ENCODE results near the gene GAB1. TPM values are rescaled to one million over a fixed set of nuclear protein-coding genes. Genes with fewer than 3 reads are reported as not detected.

GAB1 gene
- total RNA-seq, 1 donor from 2014 or later, result 34.3 TPM

DNA sequence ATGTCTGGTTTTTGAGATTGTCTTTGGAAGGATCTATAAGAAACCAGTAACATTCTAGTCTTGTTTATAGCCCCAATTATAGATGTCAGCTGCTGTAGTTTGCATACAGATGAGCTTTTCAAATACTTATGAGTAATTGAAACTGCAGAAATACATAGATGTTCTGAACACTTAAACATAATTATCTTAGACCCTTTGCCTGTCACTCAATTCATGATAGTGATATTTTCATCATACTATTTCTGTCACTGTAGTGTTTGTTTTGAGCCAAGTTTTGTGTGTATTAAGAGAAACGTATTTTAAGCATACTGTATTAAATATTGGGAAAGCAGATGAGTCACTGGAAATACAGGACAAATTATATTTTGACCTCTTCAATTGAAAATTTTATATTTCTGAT is 107.1 kb downstream of the GAB1 start:
- H3K4me1 Mint-ChIP-seq (ENCODE audit: low read depth), result peaks cover 4% of the 10 kb centered on the region
- peaks cover 5% of the 10 kb centered on the region for H3K9me3 Mint-ChIP-seq (ENCODE audit: low read depth)
- TF ChIP-seq, protein P1, sequence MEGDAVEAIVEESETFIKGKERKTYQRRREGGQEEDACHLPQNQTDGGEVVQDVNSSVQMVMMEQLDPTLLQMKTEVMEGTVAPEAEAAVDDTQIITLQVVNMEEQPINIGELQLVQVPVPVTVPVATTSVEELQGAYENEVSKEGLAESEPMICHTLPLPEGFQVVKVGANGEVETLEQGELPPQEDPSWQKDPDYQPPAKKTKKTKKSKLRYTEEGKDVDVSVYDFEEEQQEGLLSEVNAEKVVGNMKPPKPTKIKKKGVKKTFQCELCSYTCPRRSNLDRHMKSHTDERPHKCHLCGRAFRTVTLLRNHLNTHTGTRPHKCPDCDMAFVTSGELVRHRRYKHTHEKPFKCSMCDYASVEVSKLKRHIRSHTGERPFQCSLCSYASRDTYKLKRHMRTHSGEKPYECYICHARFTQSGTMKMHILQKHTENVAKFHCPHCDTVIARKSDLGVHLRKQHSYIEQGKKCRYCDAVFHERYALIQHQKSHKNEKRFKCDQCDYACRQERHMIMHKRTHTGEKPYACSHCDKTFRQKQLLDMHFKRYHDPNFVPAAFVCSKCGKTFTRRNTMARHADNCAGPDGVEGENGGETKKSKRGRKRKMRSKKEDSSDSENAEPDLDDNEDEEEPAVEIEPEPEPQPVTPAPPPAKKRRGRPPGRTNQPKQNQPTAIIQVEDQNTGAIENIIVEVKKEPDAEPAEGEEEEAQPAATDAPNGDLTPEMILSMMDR (IDR thresholded peaks at IDR 0.05; ENCODE audit: unreplicated experiment), result no peak
- H3K4me3 Mint-ChIP-seq (ENCODE audit: low read depth), result no peak overlapping the region
- peaks cover 16% of the 10 kb centered on the region for H3K36me3 Mint-ChIP-seq (ENCODE audit: insufficient read depth)
- DNase-seq (ENCODE audit: low spot score, unreplicated experiment), result no peak
- H3K27ac Mint-ChIP-seq, result no peak overlapping the region
- no peaks in the 10 kb centered on the region for H3K27me3 Mint-ChIP-seq

DNA sequence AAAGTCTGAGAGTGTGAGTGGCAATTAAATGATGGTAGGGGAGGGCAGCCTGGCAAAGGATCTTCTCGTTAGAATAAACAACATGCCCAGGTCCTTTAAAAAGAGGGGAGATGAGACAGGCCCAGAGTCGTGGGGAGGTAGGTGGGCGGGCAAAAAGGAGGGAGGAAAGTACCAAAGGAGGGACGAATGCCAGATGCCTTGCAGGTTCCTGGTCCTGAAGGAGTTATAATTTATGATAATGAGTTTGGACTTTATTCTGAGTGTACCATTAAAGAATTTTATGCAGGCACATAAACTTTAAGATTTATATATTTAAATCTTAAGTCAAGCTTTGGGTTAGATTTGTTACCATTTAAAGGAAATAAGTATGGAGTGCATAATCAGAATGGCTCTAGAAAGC is 114.5 kb downstream of the GAB1 start:
- no peaks in the 10 kb centered on the region for H3K9me3 Mint-ChIP-seq (ENCODE audit: low read depth)
- no peak overlapping the region for H3K27ac Mint-ChIP-seq
- H3K4me1 Mint-ChIP-seq (ENCODE audit: low read depth), result peaks cover 14% of the 10 kb centered on the region
- TF ChIP-seq, protein P1 (IDR thresholded peaks at IDR 0.05; ENCODE audit: unreplicated experiment), result no peak
- no peak overlapping the region for H3K4me3 Mint-ChIP-seq (ENCODE audit: low read depth)
- no peaks in the 10 kb centered on the region for H3K27me3 Mint-ChIP-seq
- DNase-seq (ENCODE audit: low spot score, unreplicated experiment), result no peak
- H3K36me3 Mint-ChIP-seq (ENCODE audit: insufficient read depth), result peaks cover 2% of the 10 kb centered on the region

DNA sequence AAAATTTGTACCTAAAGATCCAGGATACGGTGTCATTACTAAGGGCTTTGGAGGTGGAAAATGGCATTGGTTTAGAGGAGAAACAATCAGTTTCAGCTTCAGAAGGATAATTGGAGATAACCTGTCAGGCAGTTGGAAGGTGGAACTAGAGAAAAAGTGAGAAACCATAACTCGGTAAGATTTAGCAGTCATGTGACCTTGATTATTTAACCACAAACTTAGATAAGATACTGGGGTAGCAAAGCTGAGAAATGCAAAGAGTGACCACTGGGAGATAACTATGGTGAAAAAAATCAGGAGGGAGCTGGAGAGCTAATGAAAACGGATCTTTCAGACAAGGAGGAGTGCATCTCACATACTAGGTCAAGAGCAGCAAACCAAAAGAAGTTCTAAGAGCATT is 118.5 kb downstream of the GAB1 start:
- Mint-ChIP-seq H3K36me3 (ENCODE audit: insufficient read depth) (peaks cover 2% of the 10 kb centered on the region), H3K27ac (no peak overlapping the region), H3K27me3 (no peaks in the 10 kb centered on the region), H3K4me1 (ENCODE audit: low read depth) (peaks cover 18% of the 10 kb centered on the region), H3K4me3 (ENCODE audit: low read depth) (no peak overlapping the region), H3K9me3 (ENCODE audit: low read depth) (no peaks in the 10 kb centered on the region)
- DNase-seq (ENCODE audit: low spot score, unreplicated experiment), result no peak
- TF ChIP-seq, protein P1 (IDR thresholded peaks at IDR 0.05; ENCODE audit: unreplicated experiment), result no peak

DNA sequence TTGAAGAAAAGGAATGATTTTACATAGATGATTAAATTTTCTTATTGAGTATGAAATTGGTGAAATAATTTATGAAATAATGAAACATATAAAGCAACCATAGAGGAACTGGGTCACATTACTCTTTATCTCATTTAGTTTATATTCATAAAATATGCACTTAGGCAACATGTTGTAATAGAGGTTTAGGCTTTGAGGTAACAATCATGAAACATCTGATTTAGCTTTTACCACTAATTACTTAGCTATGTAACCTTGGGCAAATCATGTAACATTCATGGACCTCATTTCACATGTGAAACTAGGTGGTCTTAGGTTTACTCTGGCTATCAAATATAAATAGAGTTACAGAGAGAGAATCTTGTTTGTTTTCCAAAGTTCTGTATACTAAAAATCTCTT is 122.3 kb downstream of the GAB1 start:
- TF ChIP-seq, protein P1 (IDR thresholded peaks at IDR 0.05; ENCODE audit: unreplicated experiment), result no peak
- no peak for DNase-seq (ENCODE audit: low spot score, unreplicated experiment)

DNA sequence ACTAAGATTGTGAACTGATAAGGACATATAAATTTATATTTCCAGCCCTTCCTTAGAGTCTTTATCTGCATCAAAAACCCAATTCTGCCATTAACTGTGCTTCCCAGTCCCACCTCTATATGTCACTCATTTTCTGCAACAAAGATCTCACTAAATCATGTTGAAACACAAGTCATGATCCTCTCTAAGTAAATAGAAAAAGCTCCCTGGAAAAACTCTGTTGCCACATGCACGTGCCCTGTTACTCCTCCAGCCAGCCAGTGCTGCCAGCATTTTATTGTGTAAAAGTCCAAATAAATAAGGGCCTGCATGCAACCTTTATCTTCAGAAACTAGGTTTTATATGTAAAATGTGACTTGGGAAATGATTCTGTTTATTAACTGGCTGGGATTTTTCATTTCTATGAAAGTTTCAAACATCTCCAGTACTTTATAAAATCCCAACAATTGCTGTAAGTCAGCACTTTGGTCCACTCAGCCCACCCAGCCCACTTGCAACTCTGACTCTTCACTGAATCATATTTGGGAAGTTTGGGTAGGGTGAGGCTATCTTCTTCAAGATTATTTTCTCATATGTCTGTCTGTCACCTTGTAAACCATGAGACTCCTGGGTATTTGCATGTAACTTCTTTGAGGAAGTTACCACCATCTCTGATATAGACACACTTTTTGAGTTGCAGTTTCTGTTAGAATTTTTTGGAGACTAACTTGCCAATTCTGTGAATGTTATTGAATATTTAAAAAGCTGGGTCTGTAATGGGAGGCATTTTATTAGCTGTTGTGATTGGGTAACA is 136.9 kb downstream of the GAB1 start:
- no peak for DNase-seq (ENCODE audit: low spot score, unreplicated experiment)
- TF ChIP-seq, protein P1 (IDR thresholded peaks at IDR 0.05; ENCODE audit: unreplicated experiment), result no peak
- H3K27me3 Mint-ChIP-seq, result no peaks in the 10 kb centered on the region
- H3K4me3 Mint-ChIP-seq (ENCODE audit: low read depth), result no peak overlapping the region
- H3K27ac Mint-ChIP-seq, result no peak overlapping the region
- H3K9me3 Mint-ChIP-seq (ENCODE audit: low read depth), result no peaks in the 10 kb centered on the region
- peaks cover 6% of the 10 kb centered on the region for H3K36me3 Mint-ChIP-seq (ENCODE audit: insufficient read depth)
- no peaks in the 10 kb centered on the region for H3K4me1 Mint-ChIP-seq (ENCODE audit: low read depth)

More for the DNA sequence above, 122.3 kb downstream of the GAB1 start:
- H3K4me1 Mint-ChIP-seq (ENCODE audit: low read depth), result peaks cover 18% of the 10 kb centered on the region
- no peaks in the 10 kb centered on the region for H3K9me3 Mint-ChIP-seq (ENCODE audit: low read depth)
- peaks cover 12% of the 10 kb centered on the region for H3K36me3 Mint-ChIP-seq (ENCODE audit: insufficient read depth)
- H3K27me3 Mint-ChIP-seq, result no peaks in the 10 kb centered on the region
- no peak overlapping the region for H3K27ac Mint-ChIP-seq
- H3K4me3 Mint-ChIP-seq (ENCODE audit: low read depth), result no peak overlapping the region
